ENCODE data around the gene IFTAP.

GRCh38 chr11:36684840-36685801 lies 90.8 kb downstream of the IFTAP start:
- no peak for TF ChIP-seq CTCF (IDR thresholded peaks at IDR 0.05)
- no peak for TF ChIP-seq POLR2A (IDR thresholded peaks at IDR 0.05)
